ENCODE measurements around the gene SLC12A8.

- TF ChIP-seq CTCF (IDR thresholded peaks at IDR 0.05) (no peak), POLR2A (IDR thresholded peaks at IDR 0.05) (no peak)
These were observed 22.3 kb upstream of the SLC12A8 start for GRCh38 chr3:125234831-125235230.

All from right lobe of liver (tissue), 4 donors.